Measurements from ENCODE around the gene SLC35G2.
"Not testable (repeated sequence)": the region's sequence is repeated elsewhere in the genome, so short reads cannot be mapped to it uniquely, and the experiment has no call there.

SLC35G2 gene

GRCh38 chr3:136835813-136836510 lies 17.0 kb downstream of the SLC35G2 start:
- DNase-seq = peak in 1 of 2 donors; percentile 22

GRCh38 chr3:136836511-136837156 lies 17.7 kb downstream of the SLC35G2 start:
- DNase-seq = no peak

GRCh38 chr3:136838641-136839555 lies 20.0 kb downstream of the SLC35G2 start:
- no peak for DNase-seq

GRCh38 chr3:136839556-136839931 lies 20.6 kb downstream of the SLC35G2 start:
- no peak for DNase-seq

GRCh38 chr3:136840252-136840651 lies 21.3 kb downstream of the SLC35G2 start:
- DNase-seq = no peak

GRCh38 chr3:136842294-136842693 lies 23.4 kb downstream of the SLC35G2 start:
- DNase-seq = no peak

- no peak for DNase-seq
Observed at GRCh38 chr3:136844724-136845123, 25.8 kb downstream of the SLC35G2 start.

- no peak for DNase-seq
Observed at GRCh38 chr3:136852180-136852579, 33.3 kb downstream of the SLC35G2 start.

- DNase-seq = peak; percentile 42 to 43
Observed at GRCh38 chr3:136856665-136857064, 37.7 kb downstream of the SLC35G2 start.

- DNase-seq = peak; percentile 81 to 83
Observed at GRCh38 chr3:136858381-136858780, 39.5 kb downstream of the SLC35G2 start.

- peak in 1 of 2 donors; percentile 13 for DNase-seq
Observed at GRCh38 chr3:136860541-136860940, 41.6 kb downstream of the SLC35G2 start.

- DNase-seq = peak; percentile 98
Observed at GRCh38 chr3:136861890-136862616, 43.1 kb downstream of the SLC35G2 start, which contains the start of gene NCK1. Gene NCK1 (plus strand): TSS chr3:136862208. CDS start chr3:136928002, 65,794 bp downstream.

GRCh38 chr3:136862617-136863322 lies 43.8 kb downstream of the SLC35G2 start:
- DNase-seq = peak; percentile 27 to 29

- DNase-seq = no peak
Observed at GRCh38 chr3:136869282-136869681, 50.4 kb downstream of the SLC35G2 start.

- not testable (repeated sequence) for DNase-seq
Observed at GRCh38 chr3:136872258-136872657, 53.3 kb downstream of the SLC35G2 start.

GRCh38 chr3:136879510-136879909 lies 60.6 kb downstream of the SLC35G2 start:
- not testable (repeated sequence) for DNase-seq

- no peak for DNase-seq
Observed at GRCh38 chr3:136882571-136882970, 63.6 kb downstream of the SLC35G2 start.

- DNase-seq = no peak
Observed at GRCh38 chr3:136883967-136884720, 65.2 kb downstream of the SLC35G2 start.

GRCh38 chr3:136885357-136886213 lies 66.7 kb downstream of the SLC35G2 start:
- DNase-seq = no peak

- no peak for DNase-seq
Observed at GRCh38 chr3:136889947-136890346, 71.0 kb downstream of the SLC35G2 start.

Data from inflammatory macrophage (primary cell).